ENCODE results near the gene COL4A3. TPM values are rescaled to one million over a fixed set of nuclear protein-coding genes. Genes with fewer than 3 reads are reported as not detected.

The COL4A3 gene
- total RNA-seq, 1 donor from 2014 or later, result 16.0 TPM

DNA sequence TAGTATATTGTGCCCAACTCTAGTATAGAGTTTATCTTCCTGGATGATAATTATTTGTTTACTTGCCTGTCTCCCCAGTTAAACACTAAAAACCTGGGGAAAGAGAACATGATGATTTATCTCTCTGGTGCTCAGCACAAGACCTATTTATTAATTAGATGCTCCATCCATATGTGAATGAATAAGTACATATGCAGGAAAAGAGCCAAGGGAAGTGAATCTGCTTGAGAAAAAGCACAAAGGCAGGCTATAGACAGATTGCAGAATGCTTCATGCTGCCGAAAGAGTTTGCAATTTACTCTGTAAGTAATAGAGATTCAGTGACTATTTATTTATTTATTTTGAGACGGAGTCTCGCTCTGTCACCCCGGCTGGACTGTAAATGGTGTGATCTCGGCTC is 123.3 kb downstream of the COL4A3 start:
- DNase-seq (ENCODE audit: low spot score), result no peak

- no peak for DNase-seq (ENCODE audit: low spot score)
Measured at GRCh38 chr2:227292314-227292713, 127.9 kb downstream of the COL4A3 start.

- no peak for DNase-seq (ENCODE audit: low spot score)
Measured at GRCh38 chr2:227293531-227293930, 129.1 kb downstream of the COL4A3 start.

GRCh38 chr2:227295806-227296205 is 131.4 kb downstream of the COL4A3 start:
- no peak for DNase-seq (ENCODE audit: low spot score)

DNA sequence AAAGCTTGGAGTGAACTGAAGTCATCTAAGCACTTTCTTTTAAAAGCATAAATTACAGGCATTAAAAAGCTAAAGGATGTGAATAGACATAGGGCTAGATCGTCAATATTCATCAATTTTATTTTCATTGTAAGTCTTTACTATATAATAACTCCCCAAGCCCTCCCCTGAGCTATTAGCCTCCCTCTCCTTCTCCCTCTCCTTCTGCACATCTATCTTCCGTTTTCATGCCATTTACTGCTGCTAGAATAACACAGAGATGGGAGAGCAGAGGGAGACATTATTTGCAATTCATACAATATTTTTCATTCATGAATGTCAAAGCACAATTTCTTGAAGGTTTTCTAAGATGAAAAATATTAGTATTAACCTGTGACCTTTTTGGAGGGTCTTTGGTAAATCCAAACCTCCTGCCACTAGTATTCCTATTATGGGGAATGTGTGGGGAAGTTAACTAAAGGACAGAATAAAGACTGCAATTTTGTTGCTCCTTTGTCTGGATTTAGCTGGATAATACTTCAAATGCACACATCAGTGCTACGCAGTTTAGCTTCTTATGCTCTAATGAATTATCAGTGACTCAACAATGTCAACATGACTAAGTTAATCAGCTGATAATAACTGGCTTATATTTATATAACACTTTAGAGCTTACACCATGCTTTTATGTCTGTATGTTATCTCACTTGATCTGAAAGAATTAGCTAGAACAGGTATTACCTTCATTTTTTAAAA is 132.4 kb downstream of the COL4A3 start:
- DNase-seq (ENCODE audit: low spot score), result no peak

DNA sequence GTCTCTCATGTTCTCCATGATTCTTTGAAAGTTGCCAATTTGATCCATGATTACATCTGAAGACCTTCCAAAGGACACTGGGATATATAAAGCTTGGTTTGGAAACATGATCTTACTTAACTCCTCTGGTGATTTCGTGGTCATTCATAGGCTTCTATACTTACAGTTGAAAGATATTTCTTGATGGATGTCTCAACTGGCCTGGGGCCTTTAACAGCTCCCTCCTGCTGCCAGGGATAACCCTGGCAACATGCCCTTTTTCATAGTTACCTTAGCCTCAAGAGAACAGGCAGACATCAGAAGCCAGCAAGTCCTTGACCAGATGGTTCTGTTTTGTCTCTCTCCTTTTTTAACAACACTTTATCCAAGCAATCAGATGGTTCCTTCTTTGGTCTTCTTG is 137.1 kb downstream of the COL4A3 start:
- DNase-seq (ENCODE audit: low spot score), result no peak

- DNase-seq (ENCODE audit: low spot score), result no peak
Measured at GRCh38 chr2:227308784-227309183, 144.4 kb downstream of the COL4A3 start.

DNA sequence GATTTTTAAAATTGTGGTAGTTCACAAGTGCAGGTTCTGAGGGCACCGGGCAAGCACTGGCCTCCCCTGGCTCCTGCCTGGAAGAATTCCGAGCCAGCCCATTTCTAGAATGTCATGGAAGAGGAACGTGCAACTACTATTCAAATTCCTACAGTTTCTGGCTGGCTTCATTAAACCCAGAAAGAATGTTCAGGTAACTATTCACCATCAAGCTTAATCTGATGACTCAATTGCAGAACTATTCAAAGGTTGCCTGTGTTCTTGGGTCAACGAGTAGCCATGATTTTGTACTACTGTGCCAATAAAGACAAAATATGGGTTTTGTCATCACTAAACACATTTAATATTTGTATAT is 146.3 kb downstream of the COL4A3 start:
- DNase-seq (ENCODE audit: low spot score), result no peak

DNA sequence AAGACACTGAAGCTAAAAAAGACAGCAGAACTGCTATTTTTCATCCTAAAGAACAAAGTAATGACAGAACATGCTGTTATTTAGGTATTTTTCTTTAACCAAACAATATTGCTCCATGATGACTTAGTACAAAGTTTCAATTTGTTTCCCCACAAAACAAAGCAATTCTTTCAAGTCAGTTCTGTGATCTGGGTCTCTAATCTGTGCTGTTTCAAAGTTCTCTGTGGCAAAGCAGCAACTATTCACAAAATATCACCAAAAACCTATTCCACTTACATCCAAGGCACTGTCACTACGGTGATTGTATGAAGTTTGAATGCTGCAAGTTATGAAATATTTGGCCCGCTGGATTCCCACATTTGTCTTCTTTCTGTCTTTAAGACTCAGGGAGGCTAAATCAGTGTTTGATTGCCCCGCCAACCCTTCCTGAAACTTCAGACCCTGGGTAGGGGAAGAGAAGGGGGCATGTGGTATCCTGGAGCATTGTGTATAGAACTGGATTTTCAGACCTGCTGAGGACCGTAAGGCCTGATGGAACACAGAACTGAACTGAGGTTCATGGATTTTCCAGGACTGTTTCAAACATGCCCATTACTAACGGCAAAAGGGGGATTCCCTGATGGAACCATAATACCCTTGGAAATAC is 147.6 kb downstream of the COL4A3 start:
- no peak for DNase-seq (ENCODE audit: low spot score)

GRCh38 chr2:227312579-227312978 is 148.2 kb downstream of the COL4A3 start:
- DNase-seq (ENCODE audit: low spot score), result no peak

- no peak for DNase-seq (ENCODE audit: low spot score)
Measured at GRCh38 chr2:227313310-227313709, 148.9 kb downstream of the COL4A3 start.

- DNase-seq (ENCODE audit: low spot score), result no peak
Measured at GRCh38 chr2:227317834-227318233, 153.4 kb downstream of the COL4A3 start.

- DNase-seq (ENCODE audit: low spot score), result no peak
Measured at GRCh38 chr2:227320305-227321094, 156.1 kb downstream of the COL4A3 start.

- no peak for DNase-seq (ENCODE audit: low spot score)
Measured at GRCh38 chr2:227322530-227323205, 158.2 kb downstream of the COL4A3 start.

DNA sequence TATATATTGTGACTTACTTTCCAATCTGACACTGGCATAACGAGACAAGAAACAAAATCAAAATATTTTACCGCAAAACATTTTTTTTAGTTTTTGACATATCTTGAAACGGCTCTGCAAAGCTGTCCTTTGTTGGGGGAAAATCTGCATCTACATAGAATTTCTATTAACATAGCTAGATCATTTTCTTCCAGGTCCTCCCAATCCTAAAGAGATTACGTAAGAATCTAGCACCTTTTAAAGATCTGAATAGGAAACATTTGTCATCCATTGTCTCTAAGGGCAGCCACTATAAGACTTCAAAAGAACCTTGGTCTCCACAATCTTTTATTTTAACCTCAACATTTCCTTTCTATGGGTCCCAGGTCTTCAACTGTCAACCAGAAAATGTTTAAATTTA is 159.4 kb downstream of the COL4A3 start:
- DNase-seq (ENCODE audit: low spot score), result no peak

GRCh38 chr2:227324642-227324994 is 160.2 kb downstream of the COL4A3 start:
- DNase-seq (ENCODE audit: low spot score), result no peak

GRCh38 chr2:227324995-227325838 is 160.8 kb downstream of the COL4A3 start, which contains the start of gene MFF:
Gene MFF, plus strand, starts transcription at chr2:227325251. Its CDS starts 5,415 bp downstream, at chr2:227330666.
- DNase-seq (ENCODE audit: low spot score), result peak; percentile 95

- DNase-seq (ENCODE audit: low spot score), result no peak
Measured at GRCh38 chr2:227325839-227326195, 161.4 kb downstream of the COL4A3 start.

GRCh38 chr2:227326783-227327182 is 162.4 kb downstream of the COL4A3 start:
- DNase-seq (ENCODE audit: low spot score), result no peak

DNA sequence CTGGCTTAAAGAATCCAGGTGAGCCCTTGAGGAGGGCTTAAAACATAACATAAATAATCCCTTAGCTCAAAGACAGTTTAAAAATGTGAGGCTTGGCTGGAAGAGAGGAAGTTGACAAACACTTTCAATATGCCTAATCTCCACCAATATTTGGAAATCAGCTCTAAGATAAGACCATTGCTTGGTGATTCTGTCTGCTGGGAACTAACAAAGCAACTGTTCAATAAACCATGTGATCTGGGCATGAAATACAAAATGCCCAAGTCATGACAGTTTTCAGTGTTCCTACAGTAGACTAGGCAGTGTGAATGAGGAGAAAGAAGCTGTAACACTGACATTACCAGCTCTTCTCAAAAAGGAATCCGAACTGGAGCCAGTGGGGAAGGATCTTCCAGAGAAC is 171.3 kb downstream of the COL4A3 start:
- DNase-seq (ENCODE audit: low spot score), result no peak

DNA sequence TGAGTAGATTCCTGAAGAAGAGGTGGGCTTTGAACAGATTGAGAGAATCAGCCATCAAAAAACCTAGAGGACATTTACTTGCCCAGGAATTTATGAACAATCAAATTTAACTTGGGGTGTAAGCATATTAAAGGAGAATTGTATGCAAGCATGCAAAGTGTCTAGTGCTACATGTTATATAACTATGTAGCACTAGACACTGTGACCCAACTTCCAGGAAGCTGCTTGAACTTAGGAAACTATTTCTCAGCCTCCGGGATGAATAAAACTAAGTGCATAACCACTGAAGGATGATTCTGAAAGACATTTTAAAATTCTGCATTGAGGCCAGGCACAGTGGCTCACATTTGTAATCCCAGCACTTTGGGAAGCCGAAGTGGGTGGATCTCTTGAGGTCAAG is 173.0 kb downstream of the COL4A3 start:
- no peak for DNase-seq (ENCODE audit: low spot score)
